Astrocyte of the cerebellum (primary cell): ENCODE data around the gene TEX264.

Source experiments
- DNase-seq: peaks from one replicate; pipeline ENCODE4 v3.0.0-alpha.2; 2011; ENCODE audit warnings: low read depth
- H3K4me3 ChIP-seq: 2 replicates; pipeline ENCODE4 v1.5.1; 2011; ENCODE audit warnings: mild to moderate bottlenecking, low read depth, low read length, moderate library complexity
- in situ Hi-C: cut with HindIII; loops from 2 replicates; pipeline ENCODE4 v1.10.0; 2017; ENCODE audit warnings: low sequenced_read_pairs
- TF ChIP-seq, protein P1 (sequence below): IDR thresholded peaks from 2 replicates; pipeline ENCODE4 v1.5.1; 2012; ENCODE audit warnings: low read length, low read depth, moderate library complexity, mild to moderate bottlenecking; ENCODE audit errors: missing control alignments

The TEX264 gene

DNA sequence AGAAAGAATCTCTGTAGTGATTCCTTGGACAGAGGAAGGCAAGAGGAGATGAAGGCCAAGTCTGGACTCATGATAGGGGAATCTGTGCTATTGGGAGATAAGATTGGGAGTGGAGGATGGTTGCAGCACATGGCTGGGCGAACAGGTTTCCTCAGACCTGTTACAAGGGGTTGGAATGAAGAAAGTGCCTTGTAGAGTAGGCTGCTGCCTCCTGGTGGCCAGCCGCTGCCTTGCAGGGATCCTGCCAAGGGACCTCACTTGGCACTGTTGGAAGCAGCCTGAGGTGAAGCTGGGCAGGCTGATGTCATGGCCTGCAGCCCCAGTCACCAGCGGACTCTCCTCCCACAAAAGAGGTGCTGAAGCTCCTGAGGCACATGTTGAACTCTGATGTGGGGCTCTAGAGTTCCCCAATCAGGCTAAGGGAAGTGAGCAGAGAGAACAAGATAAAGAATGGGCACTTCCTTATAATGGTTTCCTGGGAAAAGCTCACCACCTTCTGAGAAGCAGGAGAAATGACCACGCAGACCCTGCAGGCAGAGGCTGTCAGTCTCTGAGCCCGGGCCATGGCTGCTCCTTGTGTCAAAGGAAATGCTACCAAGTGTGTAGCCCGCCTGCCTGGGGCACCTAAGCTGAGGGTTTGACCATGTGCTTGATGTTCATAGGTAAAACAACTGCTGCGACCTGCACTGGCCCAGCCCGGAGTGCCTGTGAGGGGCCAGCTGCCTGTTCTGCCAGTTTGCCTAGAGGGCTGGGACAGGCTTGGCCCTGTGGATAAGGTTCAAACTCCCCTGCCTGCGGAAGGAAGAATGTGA, 1.6 kb upstream of the TEX264 start:
- peak; percentile 70 for DNase-seq
- TF ChIP-seq, protein P1, sequence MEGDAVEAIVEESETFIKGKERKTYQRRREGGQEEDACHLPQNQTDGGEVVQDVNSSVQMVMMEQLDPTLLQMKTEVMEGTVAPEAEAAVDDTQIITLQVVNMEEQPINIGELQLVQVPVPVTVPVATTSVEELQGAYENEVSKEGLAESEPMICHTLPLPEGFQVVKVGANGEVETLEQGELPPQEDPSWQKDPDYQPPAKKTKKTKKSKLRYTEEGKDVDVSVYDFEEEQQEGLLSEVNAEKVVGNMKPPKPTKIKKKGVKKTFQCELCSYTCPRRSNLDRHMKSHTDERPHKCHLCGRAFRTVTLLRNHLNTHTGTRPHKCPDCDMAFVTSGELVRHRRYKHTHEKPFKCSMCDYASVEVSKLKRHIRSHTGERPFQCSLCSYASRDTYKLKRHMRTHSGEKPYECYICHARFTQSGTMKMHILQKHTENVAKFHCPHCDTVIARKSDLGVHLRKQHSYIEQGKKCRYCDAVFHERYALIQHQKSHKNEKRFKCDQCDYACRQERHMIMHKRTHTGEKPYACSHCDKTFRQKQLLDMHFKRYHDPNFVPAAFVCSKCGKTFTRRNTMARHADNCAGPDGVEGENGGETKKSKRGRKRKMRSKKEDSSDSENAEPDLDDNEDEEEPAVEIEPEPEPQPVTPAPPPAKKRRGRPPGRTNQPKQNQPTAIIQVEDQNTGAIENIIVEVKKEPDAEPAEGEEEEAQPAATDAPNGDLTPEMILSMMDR = peak; percentile 99
- no peak overlapping the region for H3K4me3 ChIP-seq
- in situ Hi-C loops = no loop called here

DNA sequence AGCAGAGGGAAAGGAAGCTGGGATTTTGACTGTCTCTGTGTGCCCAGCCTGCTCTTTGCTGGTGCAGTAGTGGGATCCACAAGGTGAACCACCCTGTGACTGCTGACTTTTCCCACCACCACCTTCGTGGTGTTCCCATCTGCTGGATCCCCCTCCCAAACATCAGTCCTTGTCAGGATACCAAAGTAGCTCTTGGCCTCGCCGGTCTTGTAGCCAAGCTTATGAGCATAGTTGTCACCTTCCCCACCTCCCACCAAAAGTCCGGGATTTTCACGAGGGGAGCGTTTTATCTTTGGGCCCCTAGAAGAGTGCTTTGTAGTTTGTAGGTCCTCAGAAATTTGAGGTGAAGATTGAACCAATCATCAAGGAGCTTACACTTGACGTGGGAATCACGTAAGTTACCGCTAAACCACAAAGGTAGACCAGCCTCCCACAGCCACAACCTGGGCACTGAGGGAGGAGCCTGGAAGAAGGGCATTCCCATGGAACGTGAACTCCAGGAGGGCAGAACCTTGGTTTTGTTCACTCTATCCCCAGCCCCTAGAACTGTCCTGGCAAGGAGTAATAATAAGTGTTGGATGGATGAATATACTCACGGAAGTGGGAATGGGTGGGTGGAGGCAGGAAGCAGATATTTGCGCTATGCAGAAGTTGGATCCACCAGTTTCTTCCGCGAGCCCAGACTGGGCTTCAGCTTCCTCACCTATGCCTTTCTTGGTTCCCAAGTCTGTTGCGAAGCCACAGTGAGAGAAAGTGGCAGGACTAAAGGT, 814 bp upstream of the TEX264 start:
- in situ Hi-C loops = no loop called here
- no peak for DNase-seq
- H3K4me3 ChIP-seq = peak overlapping the region; percentile 91
- TF ChIP-seq, protein P1 = no peak

DNA sequence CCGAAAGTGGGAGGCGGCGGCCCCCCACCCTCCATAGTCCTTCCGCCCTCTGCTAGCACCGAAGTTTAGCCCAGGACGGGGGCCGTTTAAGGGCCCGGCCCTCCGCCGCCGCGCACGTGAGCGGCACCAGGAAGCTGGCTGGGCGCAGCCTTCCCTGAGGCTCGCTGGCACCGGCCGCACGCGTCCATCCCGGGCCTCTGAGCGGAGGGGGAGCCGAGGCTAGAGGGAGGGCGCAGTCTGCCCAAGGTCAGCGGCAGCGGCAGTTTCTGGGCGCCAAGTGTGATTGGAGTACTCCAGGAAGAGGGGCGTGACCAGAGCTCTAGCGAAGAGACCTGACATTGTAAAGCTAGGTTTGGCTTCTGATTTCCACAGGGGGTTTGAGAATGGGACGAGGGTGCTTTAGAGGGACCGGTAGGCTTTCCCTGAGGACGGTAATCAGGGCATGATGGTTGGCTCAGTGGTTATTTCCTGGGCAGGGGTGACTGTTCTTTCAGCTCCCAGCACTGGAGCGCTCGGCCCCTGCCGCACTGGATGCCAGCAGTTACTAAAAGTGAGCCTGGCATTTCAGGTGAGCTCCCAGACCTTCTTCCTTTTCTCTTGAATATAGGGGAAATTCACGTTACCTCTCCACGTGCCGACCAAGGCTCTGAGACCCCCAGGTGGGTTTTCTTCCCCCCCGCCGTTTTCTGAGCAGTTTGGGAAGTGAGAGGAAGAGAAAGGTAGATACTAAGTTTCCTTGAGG, 853 bp downstream of the TEX264 start:
- TF ChIP-seq, protein P1 = no peak
- H3K4me3 ChIP-seq = peak overlapping the region; percentile 91
- in situ Hi-C loops = no loop called here
- no peak for DNase-seq

DNA sequence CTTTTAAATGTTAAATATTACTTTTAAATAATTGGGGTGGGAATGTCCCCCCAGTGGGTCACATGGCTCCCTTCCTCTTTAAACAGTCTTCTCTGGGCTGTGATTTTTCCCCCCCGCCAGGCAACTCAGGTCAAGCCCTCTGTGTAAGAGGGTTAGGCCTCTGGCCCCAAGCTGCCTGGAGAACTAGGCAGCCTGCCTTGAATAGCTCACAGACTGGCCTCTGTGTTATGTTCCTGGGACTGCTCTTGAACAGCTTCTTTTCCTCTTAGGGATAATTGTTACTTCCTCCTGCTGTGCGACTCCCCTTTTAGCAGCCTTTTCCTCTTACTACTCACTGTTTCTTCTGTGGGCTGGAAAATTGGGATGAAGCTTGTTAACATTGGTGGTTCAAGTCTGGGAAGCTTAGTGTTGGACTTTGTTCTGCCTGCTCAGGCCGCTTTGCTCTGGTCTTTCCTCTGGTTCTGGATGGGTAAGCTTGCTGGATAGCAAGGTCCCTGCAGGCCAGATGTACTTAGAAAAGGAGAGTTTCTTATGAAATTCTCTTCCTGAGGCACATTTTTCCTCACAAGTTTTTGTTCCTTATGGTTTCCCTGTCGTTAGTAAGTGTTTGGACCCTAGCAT, 2.2 kb downstream of the TEX264 start:
- in situ Hi-C loops = no loop called here
- no peak overlapping the region for H3K4me3 ChIP-seq
- no peak for DNase-seq
- TF ChIP-seq, protein P1 = no peak

DNA sequence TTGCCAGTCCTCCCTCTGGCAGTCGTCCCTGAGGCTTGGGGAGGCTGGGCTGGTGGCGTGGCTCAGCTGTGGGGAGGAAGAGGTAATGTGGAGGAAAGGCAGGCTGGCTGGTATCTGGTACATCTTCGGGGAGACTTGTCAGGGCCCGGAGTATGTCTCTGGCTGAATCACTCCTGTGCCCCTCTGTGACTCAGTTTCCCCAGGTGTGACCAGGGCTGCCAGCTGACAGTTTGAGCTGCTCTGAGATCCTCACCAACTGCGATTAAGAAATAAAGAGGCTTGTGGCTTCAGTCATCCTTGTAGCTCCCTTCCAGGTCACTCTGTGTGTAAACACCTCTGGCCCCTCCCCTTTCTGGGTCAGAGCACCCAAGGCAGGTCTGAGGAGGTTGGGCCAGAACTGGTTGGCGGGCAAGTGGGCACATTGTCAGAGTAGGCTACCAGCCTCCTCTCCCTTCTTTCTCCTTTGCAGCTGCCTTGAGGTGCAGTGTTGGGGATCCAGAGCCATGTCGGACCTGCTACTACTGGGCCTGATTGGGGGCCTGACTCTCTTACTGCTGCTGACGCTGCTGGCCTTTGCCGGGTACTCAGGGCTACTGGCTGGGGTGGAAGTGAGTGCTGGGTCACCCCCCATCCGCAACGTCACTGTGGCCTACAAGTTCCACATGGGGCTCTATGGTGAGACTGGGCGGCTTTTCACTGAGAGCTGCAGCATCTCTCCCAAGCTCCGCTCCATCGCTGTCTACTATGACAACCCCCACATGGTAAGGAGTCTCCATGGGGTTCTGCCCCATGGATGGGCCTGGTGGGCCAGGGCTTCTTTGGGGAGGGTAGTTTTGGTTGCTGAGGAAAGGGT, 3.0 kb downstream of the TEX264 start:
- in situ Hi-C loops = no loop called here
- H3K4me3 ChIP-seq = no peak overlapping the region
- TF ChIP-seq, protein P1 = no peak
- no peak for DNase-seq
